GM12878 (cell line): ENCODE data around the gene CALHM3. TPM values are rescaled to one million over a fixed set of nuclear protein-coding genes. Genes with fewer than 3 reads are reported as not detected.

ENCODE experiments used
- ATAC-seq: fragments of 200-7000 bp; cut with Tn5 transposase; 3 replicates; pipeline ENCODE4 v1.9.1; 2020; ENCODE audit warnings: mild to moderate bottlenecking, moderate library complexity
- BruUV-seq: library from RNA; stranded (reverse); fragments of 400-500 nt; replicated peaks from 2 replicates; lab custom pipeline; 2021; lab: Mats Ljungman, UMichigan
- CTCF ChIA-PET: fragments of 300-600 bp; sonication (Branson Sonifier 250); formaldehyde crosslinking; extraction: SDS; loops from one replicate; lab custom pipeline; 2021; ENCODE audit warnings: inconsistent platforms; lab: Yijun Ruan, JAX
- POLR2A ChIA-PET: fragments of 350-600 bp; formaldehyde crosslinking; extraction: SDS; loops from one replicate; lab custom pipeline; 2021; ENCODE audit warnings: inconsistent platforms; lab: Charles Lee
- RAD21 ChIA-PET: fragments of 300-600 bp; sonication (Branson Sonifier 250); formaldehyde crosslinking; loops from one replicate; lab custom pipeline; 2023; ENCODE audit warnings: antibody characterized with exemption; ENCODE audit not compliant: unreplicated experiment; lab: Charles Lee
- SMC1A ChIA-PET: fragments of 300-600 bp; sonication (Branson Sonifier 250); formaldehyde crosslinking; loops from one replicate; lab custom pipeline; 2023; ENCODE audit not compliant: unreplicated experiment, uncharacterized antibody; lab: Charles Lee
- DNase-seq: peaks from one replicate; pipeline ENCODE4 v3.0.0-alpha.2; 2011; ENCODE audit warnings: low read depth, low spot score
- FAIRE-seq: peaks from 3 replicates; lab custom pipeline; 2011; peaks lifted over from hg19 to GRCh38; lab: Jason Lieb, UNC
- H2AFZ ChIP-seq: 2 replicates; pipeline ENCODE4 v1.6.0; 2011; ENCODE audit warnings: low read depth, low read length, control low read depth; ENCODE audit not compliant: control insufficient read depth
- H3K27ac ChIP-seq: 2 replicates; pipeline ENCODE4 v1.5.1; 2011; ENCODE audit warnings: control low read depth; ENCODE audit not compliant: control insufficient read depth, insufficient read depth
- H3K27me3 ChIP-seq, 2 experiments: replicated peaks in 1 of 2; 2 replicates each; pipeline versions ENCODE4 v1.6.0 to v1.6.1; 2011; ENCODE audit warnings: low read length in 1 of 2; ENCODE audit not compliant: control insufficient read depth in 2 of 2, insufficient read depth in 2 of 2
- H3K36me3 ChIP-seq, 2 experiments: 2 replicates each; pipeline ENCODE4 v1.5.1; 2011; ENCODE audit warnings: low read length in 1 of 2; ENCODE audit not compliant: control insufficient read depth in 2 of 2, insufficient read depth in 2 of 2
- H3K4me1 ChIP-seq: 2 replicates; pipeline ENCODE4 v1.6.1; 2011; ENCODE audit warnings: mild to moderate bottlenecking, low read length, moderate library complexity, mixed read lengths; ENCODE audit not compliant: control insufficient read depth, insufficient read depth
- H3K4me2 ChIP-seq: 2 replicates; pipeline ENCODE4 v1.6.0; 2011; ENCODE audit warnings: control low read depth; ENCODE audit not compliant: control insufficient read depth, insufficient read depth
- H3K4me3 ChIP-seq: fragments of 200-600 bp; sonication (generic); 2 replicates; pipeline ENCODE4 v1.5.1; 2016
- H3K79me2 ChIP-seq: 2 replicates; pipeline ENCODE4 v1.6.0; 2011; ENCODE audit warnings: low read length; ENCODE audit not compliant: control insufficient read depth, insufficient read depth
- H3K9ac ChIP-seq: 2 replicates; pipeline ENCODE4 v1.8.0; 2011; ENCODE audit warnings: low read length, control low read depth, mixed read lengths; ENCODE audit not compliant: control insufficient read depth, insufficient read depth
- H3K9me3 ChIP-seq: replicated peaks from 3 replicates; pipeline ENCODE4 v1.5.1; 2011; ENCODE audit warnings: mild to moderate bottlenecking, low read length; ENCODE audit not compliant: control insufficient read depth, insufficient read depth
- H4K20me1 ChIP-seq: 2 replicates; pipeline ENCODE4 v1.6.0; 2011; ENCODE audit not compliant: control insufficient read depth, insufficient read depth
- ASH2L ChIP-seq: fragments of 300-600, 200-600 bp; sonication (generic); IDR thresholded peaks from 2 replicates; pipeline ENCODE4 v1.6.1; 2017; ENCODE audit warnings: low read depth, mild to moderate bottlenecking, borderline replicate concordance
- BCL11A ChIP-seq: IDR thresholded peaks from 2 replicates; pipeline ENCODE4 v1.6.1; 2011; ENCODE audit warnings: low read depth, low read length
- IKZF2 ChIP-seq, 2 experiments: fragments of 450-650 bp; IDR thresholded peaks; 2 replicates each; pipeline ENCODE4 v1.6.1; 2017; ENCODE audit warnings: mild to moderate bottlenecking in 2 of 2, moderate library complexity in 2 of 2
- SP1 ChIP-seq: IDR thresholded peaks from one replicate; pipeline ENCODE4 v1.6.1; 2011; ENCODE audit warnings: low read depth, low read length
- WGBS: methylation state at CpG from one replicate; pipeline ENCODE4 v1.1.6; 2016; ENCODE audit warnings: low lambda C conversion rate; ENCODE audit not compliant: insufficient replicate concordance, insufficient coverage; ENCODE audit errors: missing lambda C conversion rate; 5-methylcytosine and 5-hydroxymethylcytosine counted together
- in situ Hi-C: fragments of 300-500 bp; cut with MboI; formaldehyde crosslinking; loops from 9 replicates; pipeline ENCODE4 v1.14.3; 2018; ENCODE audit warnings: mixed read lengths
- intact Hi-C: fragments of 100-400 bp; cut with micrococcal nuclease; formaldehyde crosslinking; loops from one replicate; pipeline ENCODE4 v1.14.2; 2022; ENCODE audit not compliant: unreplicated experiment
- polyA plus RNA-seq, 11 experiments: library from polyadenylated mRNA; depleted of rRNA in 4 of 11; unstranded in 6 of 11; stranded (reverse) in 5 of 11; fragments of >200 nt; fragmentation: Nextera tagmentation in 4 of 11; fragmentation: Illumina TruSeq in 1 of 11; extraction: Ambion mirVana in 4 of 11; extraction: Trizol in 1 of 11; gene quantifications; 1 replicate in 1 of 11; 2 replicates in 10 of 11; pipeline versions ENCODE4 v1.2.1 to v1.2.3, GENCODE V29; 2011 to 2016; ENCODE audit warnings: inconsistent platforms in 2 of 11, missing spikeins in 2 of 11, low read depth in 1 of 11
- total RNA-seq, 4 experiments: library from RNA; depleted of rRNA in 3 of 4; stranded (reverse); fragments of >200 nt in 3 of 4; fragmentation: Illumina TruSeq in 1 of 4; extraction: Trizol in 1 of 4; gene quantifications; 2 replicates each; pipeline versions ENCODE4 v1.2.1 to v1.2.3, GENCODE V29; 2013 to 2021
- TF ChIP-seq, protein P1 (sequence below): IDR thresholded peaks from 2 replicates; pipeline ENCODE4 v1.6.1; 2012; ENCODE audit warnings: mild to moderate bottlenecking, low read depth, low read length

CALHM3 gene
- total and polyA plus RNA-seq, 10 of the 15 experiments (the other 5 are each of a cell fraction or from before 2014, with no cell fraction given) = 0.03 to 0.42 (median 0.11) TPM; not detected in 5

DNA sequence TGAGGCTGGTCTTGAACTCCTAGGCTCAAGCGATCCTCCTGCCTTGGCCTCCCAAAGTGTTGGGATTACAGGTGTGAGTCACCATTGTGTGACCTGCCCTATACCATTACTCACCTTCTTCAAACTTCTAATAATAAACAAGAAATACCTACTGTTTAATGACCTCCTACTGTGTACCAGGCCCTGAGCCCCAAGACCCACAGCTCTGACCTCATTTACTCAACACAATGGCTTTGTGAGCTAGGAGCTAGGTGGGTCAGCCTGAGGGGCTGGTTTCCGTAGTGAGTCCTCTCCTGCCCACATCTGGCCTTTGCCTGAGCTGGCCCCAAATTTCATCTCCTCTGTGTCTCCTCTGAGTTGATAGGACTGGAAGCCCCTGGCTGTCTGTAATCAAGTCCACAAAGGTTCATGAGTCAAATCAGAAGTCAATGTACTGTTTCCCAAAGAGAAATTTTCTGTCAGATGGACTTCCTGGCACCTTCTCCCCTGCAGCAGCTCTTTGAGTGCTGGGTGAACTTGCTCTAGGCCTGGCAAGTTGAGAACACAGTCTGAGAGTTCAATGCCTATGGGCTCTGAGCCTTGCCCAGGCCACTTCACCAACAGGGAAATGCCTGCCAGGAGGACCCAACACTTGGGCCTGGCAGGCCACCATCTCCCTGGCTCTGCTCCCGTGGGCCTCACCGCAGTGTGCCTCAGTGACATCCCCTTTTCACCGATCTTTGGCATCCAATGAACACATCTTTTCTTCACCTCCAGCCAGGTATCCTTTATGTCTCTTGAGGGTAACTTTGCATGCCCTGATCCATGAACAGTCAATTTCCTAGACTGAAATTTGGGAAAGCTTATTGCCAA is 38.4 kb upstream of the CALHM3 start (continued):
- TF ChIP-seq, protein P1, sequence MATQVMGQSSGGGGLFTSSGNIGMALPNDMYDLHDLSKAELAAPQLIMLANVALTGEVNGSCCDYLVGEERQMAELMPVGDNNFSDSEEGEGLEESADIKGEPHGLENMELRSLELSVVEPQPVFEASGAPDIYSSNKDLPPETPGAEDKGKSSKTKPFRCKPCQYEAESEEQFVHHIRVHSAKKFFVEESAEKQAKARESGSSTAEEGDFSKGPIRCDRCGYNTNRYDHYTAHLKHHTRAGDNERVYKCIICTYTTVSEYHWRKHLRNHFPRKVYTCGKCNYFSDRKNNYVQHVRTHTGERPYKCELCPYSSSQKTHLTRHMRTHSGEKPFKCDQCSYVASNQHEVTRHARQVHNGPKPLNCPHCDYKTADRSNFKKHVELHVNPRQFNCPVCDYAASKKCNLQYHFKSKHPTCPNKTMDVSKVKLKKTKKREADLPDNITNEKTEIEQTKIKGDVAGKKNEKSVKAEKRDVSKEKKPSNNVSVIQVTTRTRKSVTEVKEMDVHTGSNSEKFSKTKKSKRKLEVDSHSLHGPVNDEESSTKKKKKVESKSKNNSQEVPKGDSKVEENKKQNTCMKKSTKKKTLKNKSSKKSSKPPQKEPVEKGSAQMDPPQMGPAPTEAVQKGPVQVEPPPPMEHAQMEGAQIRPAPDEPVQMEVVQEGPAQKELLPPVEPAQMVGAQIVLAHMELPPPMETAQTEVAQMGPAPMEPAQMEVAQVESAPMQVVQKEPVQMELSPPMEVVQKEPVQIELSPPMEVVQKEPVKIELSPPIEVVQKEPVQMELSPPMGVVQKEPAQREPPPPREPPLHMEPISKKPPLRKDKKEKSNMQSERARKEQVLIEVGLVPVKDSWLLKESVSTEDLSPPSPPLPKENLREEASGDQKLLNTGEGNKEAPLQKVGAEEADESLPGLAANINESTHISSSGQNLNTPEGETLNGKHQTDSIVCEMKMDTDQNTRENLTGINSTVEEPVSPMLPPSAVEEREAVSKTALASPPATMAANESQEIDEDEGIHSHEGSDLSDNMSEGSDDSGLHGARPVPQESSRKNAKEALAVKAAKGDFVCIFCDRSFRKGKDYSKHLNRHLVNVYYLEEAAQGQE = no peak
- TF ChIP-seq IKZF2 (IDR thresholded peaks at IDR 0.05) = no peak
- TF ChIP-seq SP1 = no peak
- TF ChIP-seq ASH2L = no peak

DNA sequence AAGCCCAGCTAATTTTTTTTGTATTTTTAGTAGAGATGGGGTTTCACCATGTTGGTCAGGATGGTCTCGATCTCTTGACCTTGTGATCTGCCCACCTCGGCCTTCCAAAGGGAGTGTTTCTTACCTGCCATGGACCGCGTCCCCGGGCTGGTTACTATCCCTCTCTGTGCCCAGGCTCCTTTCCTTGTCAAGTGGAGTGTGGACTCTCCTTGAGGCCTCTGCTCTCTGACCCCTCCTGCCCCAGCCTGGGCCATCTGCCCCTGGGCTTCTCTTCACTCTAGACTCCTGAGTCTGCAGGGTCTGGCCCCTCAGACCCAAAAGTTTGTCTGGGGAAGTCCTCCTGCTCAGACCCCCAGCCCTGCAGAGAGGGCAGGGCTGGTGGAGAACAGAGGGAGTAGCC is 35.2 kb upstream of the CALHM3 start:
- DNase-seq (no peak), ATAC-seq (no peak), FAIRE-seq (no peak)
- H3K4me3 ChIP-seq = no peak overlapping the region
- BruUV-seq = no TSS peak
- H3K4me1 ChIP-seq = peaks cover 10% of the 10 kb centered on the region
- POLR2A ChIA-PET = no interaction called here
- H3K27me3 ChIP-seq = peaks cover 0 to 2% of the 10 kb centered on the region in 2 experiments; a peak in 1 of 4 replicates
- H3K9ac ChIP-seq = no peak overlapping the region
- RAD21 ChIA-PET = no interaction called here
- CTCF ChIA-PET = interaction anchor here (1.0 kb wide), 1 partner anchor 14 kb away, joined by 3 read pairs; no protein-coding TSS in a partner anchor
- H3K9me3 ChIP-seq = no peaks in the 10 kb centered on the region
- no peak overlapping the region for H3K27ac ChIP-seq
- WGBS = 70% methylated on average over 5 of the region's 5 CpGs
- H3K79me2 ChIP-seq = no peaks in the 10 kb centered on the region
- in situ Hi-C loops = no loop called here
- H3K4me2 ChIP-seq = no peak overlapping the region
- H4K20me1 ChIP-seq = no peaks in the 10 kb centered on the region
- SMC1A ChIA-PET = no interaction called here
- no peak overlapping the region for H2AFZ ChIP-seq
- intact Hi-C loops = no loop called here
- TF ChIP-seq BCL11A = no peak
- no peaks in the 10 kb centered on the region for H3K36me3 ChIP-seq
